GM12873 (cell line): ENCODE data around the gene SSR1.

Experiments
- TF ChIP-seq, protein P1 (sequence below): IDR thresholded peaks from 2 replicates; pipeline ENCODE4 v1.5.1; 2012; ENCODE audit warnings: low read depth, mild to moderate bottlenecking, moderate library complexity, low read length, control low read depth; ENCODE audit not compliant: insufficient read depth; ENCODE audit errors: missing control alignments

SSR1 gene

DNA sequence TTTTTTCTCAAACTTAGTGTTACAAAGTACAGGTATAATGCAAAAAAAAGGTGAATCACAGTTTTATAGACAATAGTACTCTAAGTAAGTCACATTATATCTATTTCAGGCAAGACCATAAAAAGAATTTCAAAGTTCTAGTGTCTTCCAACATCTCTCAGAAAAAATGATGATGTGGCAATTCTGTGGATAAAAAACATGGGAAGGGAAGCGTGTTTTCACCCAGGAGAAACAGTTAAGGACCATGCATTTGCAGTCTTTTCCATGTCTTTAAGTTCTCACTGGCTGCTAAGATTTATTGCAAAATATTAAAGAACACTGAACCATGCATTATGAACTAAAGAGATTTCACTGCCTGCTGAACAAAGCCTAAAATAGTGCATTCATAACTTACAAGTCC, 1.8 kb downstream of the SSR1 start:
- TF ChIP-seq, protein P1, sequence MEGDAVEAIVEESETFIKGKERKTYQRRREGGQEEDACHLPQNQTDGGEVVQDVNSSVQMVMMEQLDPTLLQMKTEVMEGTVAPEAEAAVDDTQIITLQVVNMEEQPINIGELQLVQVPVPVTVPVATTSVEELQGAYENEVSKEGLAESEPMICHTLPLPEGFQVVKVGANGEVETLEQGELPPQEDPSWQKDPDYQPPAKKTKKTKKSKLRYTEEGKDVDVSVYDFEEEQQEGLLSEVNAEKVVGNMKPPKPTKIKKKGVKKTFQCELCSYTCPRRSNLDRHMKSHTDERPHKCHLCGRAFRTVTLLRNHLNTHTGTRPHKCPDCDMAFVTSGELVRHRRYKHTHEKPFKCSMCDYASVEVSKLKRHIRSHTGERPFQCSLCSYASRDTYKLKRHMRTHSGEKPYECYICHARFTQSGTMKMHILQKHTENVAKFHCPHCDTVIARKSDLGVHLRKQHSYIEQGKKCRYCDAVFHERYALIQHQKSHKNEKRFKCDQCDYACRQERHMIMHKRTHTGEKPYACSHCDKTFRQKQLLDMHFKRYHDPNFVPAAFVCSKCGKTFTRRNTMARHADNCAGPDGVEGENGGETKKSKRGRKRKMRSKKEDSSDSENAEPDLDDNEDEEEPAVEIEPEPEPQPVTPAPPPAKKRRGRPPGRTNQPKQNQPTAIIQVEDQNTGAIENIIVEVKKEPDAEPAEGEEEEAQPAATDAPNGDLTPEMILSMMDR, result no peak

DNA sequence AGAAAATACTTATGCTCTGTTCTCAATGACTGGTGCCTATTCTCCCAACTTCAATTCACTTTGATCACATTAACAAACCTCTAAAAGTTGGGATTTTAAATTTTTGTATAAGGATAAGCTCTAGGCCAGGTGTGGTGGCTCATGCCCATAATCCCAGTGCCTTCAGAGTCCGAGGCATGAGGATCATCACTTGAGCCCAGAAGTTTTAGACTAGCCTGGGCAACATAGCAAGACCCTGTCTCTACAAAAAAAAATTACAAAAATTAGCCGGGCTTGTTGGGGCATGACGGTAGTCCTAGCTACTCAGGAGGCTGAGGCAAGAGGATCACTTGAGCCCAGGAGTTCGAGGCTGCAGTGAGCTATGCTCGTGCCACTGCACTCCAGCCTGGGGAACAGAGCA, 3.9 kb downstream of the SSR1 start:
- TF ChIP-seq, protein P1, result no peak

DNA sequence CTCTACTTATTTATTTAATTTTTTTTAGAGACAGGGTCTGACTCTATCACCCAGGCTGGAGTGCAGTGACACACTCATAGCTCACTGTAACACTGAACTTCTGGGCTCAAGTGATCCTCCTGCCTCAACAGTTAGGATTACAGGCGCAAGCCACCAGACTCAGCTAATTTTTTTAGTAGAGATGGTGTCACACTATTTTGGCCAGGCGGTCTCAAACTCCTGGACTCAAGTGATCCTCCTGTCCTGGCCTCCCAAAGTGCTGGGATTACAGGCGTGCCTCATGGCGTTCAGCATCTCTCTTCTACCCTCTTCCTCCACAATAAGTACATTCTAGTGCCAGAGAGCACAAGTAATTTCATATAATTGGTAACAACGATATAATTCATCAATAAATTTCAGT, 5.5 kb downstream of the SSR1 start:
- TF ChIP-seq, protein P1, result no peak

DNA sequence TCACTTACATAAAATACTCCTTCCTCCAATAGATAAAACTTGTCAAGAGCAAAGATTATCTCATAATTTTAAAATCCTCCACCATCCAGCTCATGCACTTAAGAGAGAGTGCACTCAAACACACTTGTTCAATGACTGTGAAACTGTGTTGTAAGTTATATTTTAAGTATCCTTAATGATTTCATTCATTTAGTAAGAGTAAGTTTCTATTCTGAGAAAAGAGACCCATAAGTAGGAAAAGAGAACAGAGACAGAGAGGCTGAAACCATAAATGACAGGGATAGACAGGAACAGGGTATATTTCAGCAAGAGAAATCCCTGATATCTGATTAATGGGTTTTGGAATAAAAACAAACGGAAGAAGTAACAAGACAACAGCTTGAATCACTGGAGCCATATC, 8.2 kb downstream of the SSR1 start:
- TF ChIP-seq, protein P1, result no peak

DNA sequence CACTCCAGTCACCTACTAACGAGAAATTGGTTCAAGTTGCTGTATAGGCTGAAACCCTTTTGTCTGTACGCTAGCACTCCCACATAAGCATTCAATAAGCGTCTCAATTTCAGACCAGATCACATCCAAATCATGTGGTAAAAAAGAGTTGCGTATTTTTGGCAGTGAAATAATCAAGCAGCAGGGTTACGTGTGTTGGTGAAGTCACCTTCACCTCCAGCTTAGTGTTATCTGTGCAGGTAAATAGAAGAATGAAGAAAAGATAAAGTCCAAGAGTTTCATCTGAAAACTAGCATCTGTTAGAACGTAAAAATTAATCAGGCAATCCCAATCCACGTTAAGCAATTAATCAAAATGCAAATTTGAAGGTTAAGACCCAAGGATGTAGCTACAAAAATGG, 11.3 kb downstream of the SSR1 start:
- TF ChIP-seq, protein P1, result no peak

DNA sequence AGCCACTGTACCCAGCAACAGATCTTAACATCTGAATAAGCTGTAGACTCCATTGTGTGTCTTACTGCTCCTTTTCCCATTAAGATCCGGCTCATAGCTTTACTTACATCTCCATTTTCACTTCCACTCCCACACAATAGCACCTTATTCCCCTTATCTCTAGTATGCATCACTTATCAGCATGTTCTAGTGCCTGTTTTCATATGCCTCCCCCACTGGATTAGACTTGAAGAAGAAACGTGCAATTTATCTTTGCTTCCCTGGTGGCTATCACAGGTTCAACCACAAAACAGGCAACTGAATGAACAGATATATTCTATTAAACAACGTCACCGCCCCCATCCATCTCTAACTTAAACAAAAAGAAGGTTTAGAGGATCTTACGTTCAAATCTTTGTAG, 12.1 kb downstream of the SSR1 start:
- TF ChIP-seq, protein P1, result no peak

DNA sequence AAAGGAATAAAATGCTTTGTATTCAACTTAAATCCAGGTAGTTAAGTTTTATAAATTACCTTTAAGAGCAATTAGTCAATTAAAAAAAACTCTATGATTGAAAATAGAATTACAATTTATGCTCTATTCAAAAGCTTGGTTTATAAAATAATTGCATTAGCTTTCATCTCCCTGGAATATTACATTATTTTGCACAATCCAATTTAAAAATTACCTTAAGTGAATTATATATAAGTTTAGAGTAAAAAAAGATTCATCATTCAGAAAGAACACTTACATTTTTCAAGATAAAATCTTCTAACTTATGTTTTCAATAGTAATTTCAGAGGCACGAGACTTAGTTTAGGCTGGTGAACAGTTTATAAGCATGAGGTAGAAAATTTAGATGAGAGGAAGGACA, 14.9 kb downstream of the SSR1 start:
- TF ChIP-seq, protein P1, result no peak
